ENCODE results near the gene RNU5D-1. TPM values are rescaled to one million over a fixed set of nuclear protein-coding genes. Genes with fewer than 3 reads are reported as not detected.

Gene RNU5D-1
- total and polyA plus RNA-seq, 2 of the 13 experiments (the other 11 are each of a cell fraction or from before 2014, with no cell fraction given), result 165 TPM; not detected in 1

GRCh38 chr1:44701141-44701573 is 29.8 kb downstream of the RNU5D-1 start (continued):
- TF ChIP-seq ZNF564 (CRISPR knock-in tag; IDR thresholded peaks at IDR 0.05) (0 out of 2 replicates have a peak, but pooled peaks have one; percentile 50), ZNF10 (CRISPR knock-in tag; IDR thresholded peaks at IDR 0.05; ENCODE audit: borderline replicate concordance, low read depth) (no peak), NPAS2 (CRISPR knock-in tag; IDR thresholded peaks at IDR 0.05; ENCODE audit: borderline replicate concordance) (no peak), ZNF572 (CRISPR knock-in tag; IDR thresholded peaks at IDR 0.05) (no peak), PITX1 (CRISPR knock-in tag; IDR thresholded peaks at IDR 0.05) (peak; percentile 98), KLF13 (CRISPR knock-in tag; IDR thresholded peaks at IDR 0.05) (no peak), ZNF460 (CRISPR knock-in tag; IDR thresholded peaks at IDR 0.05; ENCODE audit: borderline replicate concordance) (peak; percentile 27; the same call in 1 of the 2 replicates), SOX6 (IDR thresholded peaks at IDR 0.05) (no peak), SOX6 (CRISPR knock-in tag; IDR thresholded peaks at IDR 0.05) (peak; percentile 77), SALL1 (CRISPR knock-in tag; IDR thresholded peaks at IDR 0.05) (peak; percentile 32; the same call in 1 of the 2 replicates), HNF4G (IDR thresholded peaks at IDR 0.05; ENCODE audit: borderline replicate concordance, low read depth, low read length) (peak; percentile 50; the same call in 1 of the 2 replicates), HNF4G (CRISPR knock-in tag; IDR thresholded peaks at IDR 0.05; ENCODE audit: borderline replicate concordance, low read depth) (no peak), ADNP (CRISPR knock-in tag; IDR thresholded peaks at IDR 0.05) (no peak), HOXA5 (CRISPR knock-in tag; IDR thresholded peaks at IDR 0.05) (no peak), HNF4A (CRISPR knock-in tag; IDR thresholded peaks at IDR 0.05) (peak; percentile 66), ARID4A (CRISPR knock-in tag; IDR thresholded peaks at IDR 0.05; ENCODE audit: borderline replicate concordance) (no peak; the same call in 1 of the 2 replicates), CREBL2 (CRISPR knock-in tag; IDR thresholded peaks at IDR 0.05; ENCODE audit: borderline replicate concordance) (no peak), HHEX (CRISPR knock-in tag; IDR thresholded peaks at IDR 0.05) (0 out of 2 replicates have a peak, but pooled peaks have one; percentile 44), ATF3 (CRISPR knock-in tag; IDR thresholded peaks at IDR 0.05) (peak; percentile 56; the same call in 1 of the 2 replicates), SOX5 (CRISPR knock-in tag; IDR thresholded peaks at IDR 0.05; ENCODE audit: borderline replicate concordance) (peak; percentile 79), FOXA3 (CRISPR knock-in tag; IDR thresholded peaks at IDR 0.05) (peak; percentile 95)
- TF ChIP-seq, protein P1, sequence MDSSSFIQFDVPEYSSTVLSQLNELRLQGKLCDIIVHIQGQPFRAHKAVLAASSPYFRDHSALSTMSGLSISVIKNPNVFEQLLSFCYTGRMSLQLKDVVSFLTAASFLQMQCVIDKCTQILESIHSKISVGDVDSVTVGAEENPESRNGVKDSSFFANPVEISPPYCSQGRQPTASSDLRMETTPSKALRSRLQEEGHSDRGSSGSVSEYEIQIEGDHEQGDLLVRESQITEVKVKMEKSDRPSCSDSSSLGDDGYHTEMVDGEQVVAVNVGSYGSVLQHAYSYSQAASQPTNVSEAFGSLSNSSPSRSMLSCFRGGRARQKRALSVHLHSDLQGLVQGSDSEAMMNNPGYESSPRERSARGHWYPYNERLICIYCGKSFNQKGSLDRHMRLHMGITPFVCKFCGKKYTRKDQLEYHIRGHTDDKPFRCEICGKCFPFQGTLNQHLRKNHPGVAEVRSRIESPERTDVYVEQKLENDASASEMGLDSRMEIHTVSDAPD (CRISPR knock-in tag; IDR thresholded peaks at IDR 0.05), result no peak
- TF ChIP-seq, protein P2, sequence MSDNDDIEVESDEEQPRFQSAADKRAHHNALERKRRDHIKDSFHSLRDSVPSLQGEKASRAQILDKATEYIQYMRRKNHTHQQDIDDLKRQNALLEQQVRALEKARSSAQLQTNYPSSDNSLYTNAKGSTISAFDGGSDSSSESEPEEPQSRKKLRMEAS (IDR thresholded peaks at IDR 0.05), result 0 out of 2 replicates have a peak, but pooled peaks have one; percentile 33
- TF ChIP-seq, protein P3, sequence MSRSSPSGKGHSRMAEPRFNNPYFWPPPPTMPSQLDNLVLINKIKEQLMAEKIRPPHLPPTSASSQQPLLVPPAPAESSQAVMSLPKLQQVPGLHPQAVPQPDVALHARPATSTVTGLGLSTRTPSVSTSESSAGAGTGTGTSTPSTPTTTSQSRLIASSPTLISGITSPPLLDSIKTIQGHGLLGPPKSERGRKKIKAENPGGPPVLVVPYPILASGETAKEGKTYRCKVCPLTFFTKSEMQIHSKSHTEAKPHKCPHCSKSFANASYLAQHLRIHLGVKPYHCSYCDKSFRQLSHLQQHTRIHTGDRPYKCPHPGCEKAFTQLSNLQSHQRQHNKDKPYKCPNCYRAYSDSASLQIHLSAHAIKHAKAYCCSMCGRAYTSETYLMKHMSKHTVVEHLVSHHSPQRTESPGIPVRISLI (CRISPR knock-in tag; IDR thresholded peaks at IDR 0.05; ENCODE audit: borderline replicate concordance), result peak; percentile 89

All from HepG2 (cell line).